HepG2 (cell line): ENCODE measurements around the gene CADM2. TPM values are rescaled to one million over a fixed set of nuclear protein-coding genes. Genes with fewer than 3 reads are reported as not detected.

ENCODE experiments used
- ATAC-seq: fragments of 200-7000 bp; cut with Tn5 transposase; 3 replicates; pipeline ENCODE4 v1.9.1; 2020; ENCODE audit warnings: mild to moderate bottlenecking, moderate library complexity
- BruUV-seq: library from RNA; stranded (reverse); fragments of 400-500 nt; replicated peaks from 2 replicates; lab custom pipeline; 2021; lab: Mats Ljungman, UMichigan
- CTCF ChIA-PET: fragments of 300-600 bp; formaldehyde crosslinking; extraction: SDS; loops from one replicate; lab custom pipeline; 2021; ENCODE audit warnings: low total read pairs, inconsistent platforms, low intra/inter-chr PET ratio; lab: Yijun Ruan, JAX
- POLR2A ChIA-PET: fragments of 350-600 bp; sonication (Branson Sonifier 250); formaldehyde crosslinking; loops from one replicate; lab custom pipeline; 2020; ENCODE audit warnings: antibody characterized with exemption, inconsistent platforms; lab: Yijun Ruan, JAX
- DNase-seq: peaks from one replicate; pipeline ENCODE4 v3.0.0-alpha.2; 2015; ENCODE audit warnings: low spot score
- FAIRE-seq: peaks from 3 replicates; lab custom pipeline; 2011; peaks lifted over from hg19 to GRCh38; lab: Jason Lieb, UNC
- H2AFZ ChIP-seq: one replicate; pipeline ENCODE4 v1.6.1; 2011; ENCODE audit warnings: low read length, inconsistent platforms
- H3K27ac ChIP-seq: fragments of 300-600 bp; 3 replicates; pipeline ENCODE4 v1.8.0; 2011; ENCODE audit warnings: mixed run types, mild to moderate bottlenecking, mixed read lengths, low read length, inconsistent platforms; ENCODE audit not compliant: insufficient read depth; ENCODE audit errors: extremely low read length
- H3K27me3 ChIP-seq, 2 experiments: fragments of 200-600 bp in 1 of 2; 2 replicates in 1 of 2; 3 replicates in 1 of 2; pipeline versions ENCODE4 v1.6.0 to v1.8.0; 2011; ENCODE audit warnings: low read length in 2 of 2, mild to moderate bottlenecking in 2 of 2, moderate library complexity in 2 of 2, inconsistent platforms in 1 of 2; ENCODE audit not compliant: insufficient read depth in 2 of 2, control insufficient read depth in 1 of 2
- H3K36me3 ChIP-seq, 2 experiments: fragments of 200-600 bp in 1 of 2; replicated peaks in 1 of 2; 2 replicates in 1 of 2; 3 replicates in 1 of 2; pipeline versions ENCODE4 v1.5.1 to v1.8.0; 2011; ENCODE audit warnings: low read length in 2 of 2, inconsistent platforms in 1 of 2; ENCODE audit not compliant: insufficient read depth in 2 of 2, control insufficient read depth in 1 of 2
- H3K4me1 ChIP-seq: 2 replicates; pipeline ENCODE4 v1.5.1; 2012; ENCODE audit warnings: low read length, inconsistent platforms; ENCODE audit not compliant: insufficient read depth
- H3K4me2 ChIP-seq: 2 replicates; pipeline ENCODE4 v1.6.0; 2011; ENCODE audit warnings: low read depth, low read length, inconsistent platforms
- H3K4me3 ChIP-seq, 3 experiments: fragments of 200-600 bp in 1 of 3; sonication (generic), shearing (Covaris generic) in 1 of 3; replicated peaks in 1 of 3; 2 replicates each; pipeline ENCODE4 v1.5.1; 2011 to 2016; ENCODE audit warnings: low read length in 3 of 3, inconsistent platforms in 2 of 3, low read depth in 2 of 3, mild to moderate bottlenecking in 2 of 3, control low read depth in 1 of 3, mixed read lengths in 1 of 3; ENCODE audit not compliant: insufficient read depth in 1 of 3
- H3K79me2 ChIP-seq: one replicate; pipeline ENCODE4 v1.6.1; 2011; ENCODE audit warnings: low read length, inconsistent platforms; ENCODE audit not compliant: insufficient read depth
- H3K9ac ChIP-seq: 2 replicates; pipeline ENCODE4 v1.6.0; 2011; ENCODE audit warnings: mild to moderate bottlenecking, low read depth, low read length, inconsistent platforms; ENCODE audit not compliant: insufficient read depth
- H3K9me3 ChIP-seq: 2 replicates; pipeline ENCODE4 v1.5.1; 2012; ENCODE audit warnings: mild to moderate bottlenecking, low read length
- H4K20me1 ChIP-seq: 2 replicates; pipeline ENCODE4 v1.6.0; 2011; ENCODE audit warnings: inconsistent platforms, mild to moderate bottlenecking, low read length, moderate library complexity; ENCODE audit not compliant: insufficient read depth
- FOSL1 ChIP-seq: sonication (generic); formaldehyde crosslinking; IDR thresholded peaks from 2 replicates; pipeline ENCODE4 v1.9.0; 2021; ENCODE audit warnings: missing genetic modification reagents, borderline replicate concordance
- FOSL2 ChIP-seq: sonication (generic); formaldehyde crosslinking; IDR thresholded peaks from 2 replicates; pipeline ENCODE4 v1.4.0; 2020; ENCODE audit warnings: missing genetic modification reagents
- NR2F2 ChIP-seq: IDR thresholded peaks from 2 replicates; pipeline ENCODE4 v1.6.1; 2012; ENCODE audit warnings: low read depth, inconsistent platforms, borderline replicate concordance
- SIN3B ChIP-seq: fragments of 150-350 bp; IDR thresholded peaks from 2 replicates; pipeline ENCODE4 v1.6.1; 2014; ENCODE audit warnings: low read length
- SIX1 ChIP-seq: sonication (generic); formaldehyde crosslinking; IDR thresholded peaks from 2 replicates; pipeline ENCODE4 v1.4.0; 2020; ENCODE audit warnings: missing genetic modification reagents, borderline replicate concordance
- ZNF296 ChIP-seq: sonication (generic); formaldehyde crosslinking; conservative IDR thresholded peaks from 2 replicates; pipeline ENCODE4 v1.5.0; 2020; ENCODE audit warnings: mild to moderate bottlenecking, missing genetic modification reagents
- ZNF343 ChIP-seq: sonication (generic); formaldehyde crosslinking; IDR thresholded peaks from 2 replicates; pipeline ENCODE4 v1.4.0; 2020; ENCODE audit warnings: mild to moderate bottlenecking, missing genetic modification reagents
- ZNF558 ChIP-seq: sonication (generic); formaldehyde crosslinking; IDR thresholded peaks from 2 replicates; pipeline ENCODE4 v1.9.0; 2022; ENCODE audit warnings: mild to moderate bottlenecking, missing genetic modification reagents, borderline replicate concordance
- ZNF691 ChIP-seq: sonication (generic); formaldehyde crosslinking; IDR thresholded peaks from 2 replicates; pipeline ENCODE4 v1.4.0; 2020; ENCODE audit warnings: missing genetic modification reagents, low read depth, mild to moderate bottlenecking, borderline replicate concordance
- ZNF75D ChIP-seq: sonication (generic); formaldehyde crosslinking; IDR thresholded peaks from 2 replicates; pipeline ENCODE4 v1.8.1; 2023; ENCODE audit warnings: missing genetic modification reagents, mild to moderate bottlenecking, borderline replicate concordance
- ZSCAN20 ChIP-seq: sonication (generic); formaldehyde crosslinking; IDR thresholded peaks from 2 replicates; pipeline ENCODE4 v1.4.0; 2020; ENCODE audit warnings: missing genetic modification reagents, mild to moderate bottlenecking, borderline replicate concordance
- WGBS: methylation state at CpG from one replicate; pipeline ENCODE4 v1.1.6; 2017; ENCODE audit warnings: low lambda C conversion rate; 5-methylcytosine and 5-hydroxymethylcytosine counted together
- in situ Hi-C: cut with HindIII; loops from 2 replicates; pipeline ENCODE4 v1.10.0; 2017; ENCODE audit warnings: low pct_unique_long_range_greater_than_20kb; ENCODE audit not compliant: extremely low pct_ligation_motif_present
- intact Hi-C: fragments of 100-400 bp; cut with micrococcal nuclease; formaldehyde crosslinking; loops from one replicate; pipeline ENCODE4 v1.10.0; 2022; ENCODE audit not compliant: unreplicated experiment
- polyA plus RNA-seq, 8 experiments: library from polyadenylated mRNA; depleted of rRNA in 3 of 8; stranded (reverse) in 7 of 8; unstranded in 1 of 8; fragments of >200 nt; fragmentation: Illumina TruSeq in 4 of 8; extraction: Trizol in 4 of 8; gene quantifications; 2 replicates each; pipeline versions ENCODE4 v1.2.1 to v1.2.3, GENCODE V29; 2011 to 2016; ENCODE audit warnings: low read depth in 4 of 8, missing spikeins in 1 of 8, mixed read lengths in 1 of 8; ENCODE audit not compliant: insufficient read depth in 1 of 8
- total RNA-seq, 5 experiments: library from RNA; depleted of rRNA; stranded (reverse); fragments of >200 nt; fragmentation: Illumina TruSeq; extraction: Trizol; gene quantifications; 2 replicates each; pipeline ENCODE4 v1.2.3, GENCODE V29; 2016; ENCODE audit warnings: low read depth in 1 of 5

CADM2 gene
- total and polyA plus RNA-seq, 2 of the 13 experiments (the other 11 are each of a cell fraction or from before 2014, with no cell fraction given), result not detected

- DNase-seq (peak; percentile 20), ATAC-seq (no peak), FAIRE-seq (no peak)
- Histone ChIP-seq H3K36me3 (no peaks in the 10 kb centered on the region), H3K4me2 (no peak overlapping the region), H3K4me3 (no peak overlapping the region), H3K27ac (no peak overlapping the region), H4K20me1 (no peaks in the 10 kb centered on the region), H3K4me1 (no peaks in the 10 kb centered on the region), H3K9me3 (no peaks in the 10 kb centered on the region), H3K79me2 (no peaks in the 10 kb centered on the region), H3K27me3 (no peaks in the 10 kb centered on the region), H3K9ac (no peak overlapping the region), H2AFZ (no peak overlapping the region)
- intact Hi-C loops, result no loop called here
- CTCF ChIA-PET, result no interaction called here
- in situ Hi-C loops, result no loop called here
- BruUV-seq, result no TSS peak
- under 1% methylated on average over 7 of the region's 7 CpGs for WGBS
- TF ChIP-seq FOSL2 (CRISPR knock-in tag), result peak; percentile 83
- no peak for TF ChIP-seq ZNF343 (CRISPR knock-in tag)
- TF ChIP-seq NR2F2, result no peak
- TF ChIP-seq ZSCAN20, result no peak
- no peak for TF ChIP-seq ZNF691 (CRISPR knock-in tag)
- no peak for TF ChIP-seq ZNF296 (CRISPR knock-in tag)
- 0 out of 2 replicates have a peak, but pooled peaks have one; percentile 10 for TF ChIP-seq FOSL1
- no peak for TF ChIP-seq ZNF558 (CRISPR knock-in tag)
- no peak for TF ChIP-seq ZNF75D (CRISPR knock-in tag)
- no peak for TF ChIP-seq SIX1 (CRISPR knock-in tag)
- no peak for TF ChIP-seq SIN3B
- POLR2A ChIA-PET, result no interaction called here
These were observed 202.8 kb downstream of the CADM2 start for GRCh38 chr3:85161544-85161943.
